Stimulated activated CD4-positive, alpha-beta T cell treated with anti-CD3 and anti-CD28 coated beads, Interleukin-1b, Interleukin-23, amount 100 ng/mL, for 1 hour (primary cell): ENCODE measurements around the gene EYS.
"Not testable (repeated sequence)": the region's sequence is repeated elsewhere in the genome, so short reads cannot be mapped to it uniquely, and the experiment has no call there.

Experiments used
- DNase-seq, 2 donors: peaks; one replicate each; pipeline ENCODE4 v3.0.0-alpha.2; 2020; ENCODE audit warnings: low read depth in 2 of 2

The EYS gene

DNA sequence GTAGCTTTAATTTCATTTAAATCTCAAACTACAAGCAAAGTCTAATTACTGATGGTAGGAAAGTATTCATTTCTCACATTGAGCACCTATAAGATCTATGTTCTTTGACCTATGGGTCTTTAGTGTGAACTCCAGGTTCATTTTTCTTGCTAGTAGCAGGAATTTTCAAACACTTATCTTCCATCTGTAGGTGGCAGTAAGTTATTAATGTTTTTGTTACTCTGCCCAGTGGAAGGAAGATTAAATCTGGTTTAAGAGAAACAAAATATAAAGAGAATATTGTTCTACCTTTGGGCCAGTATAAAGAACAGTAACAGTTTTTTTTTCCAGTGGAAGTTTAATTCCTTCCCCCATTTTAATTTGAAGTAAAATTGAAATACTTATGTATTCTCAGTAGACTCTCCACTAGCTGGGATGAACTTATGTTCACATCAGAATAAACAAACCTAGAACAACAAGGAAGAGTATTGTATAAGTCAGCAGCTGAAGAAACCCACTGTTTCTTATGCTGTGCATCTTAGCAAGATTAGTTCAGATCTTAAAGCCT, 1743.2 kb downstream of the EYS start:
- no peak for DNase-seq

DNA sequence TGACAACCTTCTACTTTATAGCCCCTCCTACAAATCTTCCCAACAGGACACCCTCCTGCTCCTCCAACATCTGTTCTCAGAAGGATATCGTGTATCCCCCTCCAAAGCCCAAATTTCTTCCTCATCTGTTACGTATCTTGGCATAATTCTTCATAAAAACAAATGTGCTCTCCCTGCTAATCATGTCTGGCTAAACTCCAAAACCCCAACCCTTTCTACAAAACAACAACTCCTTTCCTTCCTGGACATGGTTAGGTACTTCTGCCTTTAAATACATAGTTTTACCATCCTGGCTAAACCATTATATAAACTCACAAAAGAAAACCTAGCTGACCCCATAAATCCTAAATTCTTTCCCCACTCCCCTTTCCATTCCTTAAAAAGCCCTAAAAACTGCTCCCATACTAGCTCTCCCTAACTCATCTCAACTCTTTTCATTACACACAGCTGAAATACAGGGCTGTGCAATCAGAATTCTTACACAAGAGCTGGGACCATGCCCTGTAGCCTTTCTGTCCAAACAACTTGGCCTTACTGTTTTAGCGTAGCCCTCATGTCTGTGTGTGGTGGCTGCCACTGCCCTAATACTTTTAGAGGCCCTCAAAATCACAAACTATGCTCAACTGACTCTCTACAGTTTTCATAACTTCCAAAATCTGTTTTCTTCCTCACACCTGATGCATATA, 1753.5 kb downstream of the EYS start:
- DNase-seq, result not testable (repeated sequence)

DNA sequence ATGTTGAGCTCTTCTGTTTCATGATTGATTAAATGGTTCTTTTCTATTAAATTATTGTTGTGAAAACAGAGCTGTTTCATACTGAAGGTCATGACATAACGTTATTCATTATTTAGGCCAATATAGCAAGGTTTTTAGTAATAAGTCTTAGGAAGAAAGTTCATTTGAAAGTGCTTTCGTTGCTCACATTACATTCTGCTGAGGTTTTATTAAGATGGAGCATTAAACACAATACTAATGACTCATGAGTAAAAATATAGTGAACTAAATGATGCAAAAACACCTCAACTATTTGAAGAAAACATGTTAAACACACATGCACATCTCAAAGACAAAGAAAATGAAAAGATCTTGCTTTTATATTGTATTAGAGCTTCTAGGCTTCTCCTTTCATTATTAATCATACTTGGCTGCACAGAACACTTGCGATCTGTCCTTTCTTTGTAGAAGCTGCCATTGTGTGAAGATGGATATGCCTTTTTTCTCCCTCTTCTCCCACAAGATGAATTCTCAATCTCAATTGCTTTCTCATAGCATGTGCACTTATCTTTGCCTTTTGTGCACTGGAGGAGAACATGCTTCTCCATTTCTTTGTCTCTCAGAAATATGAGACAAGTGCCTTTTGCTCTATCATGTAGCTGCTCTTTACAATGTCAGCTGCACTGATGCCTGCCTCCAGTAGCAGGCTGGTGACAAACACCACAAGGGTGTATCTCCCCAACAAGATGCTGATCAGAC, 1759.1 kb downstream of the EYS start:
- DNase-seq, result no peak

DNA sequence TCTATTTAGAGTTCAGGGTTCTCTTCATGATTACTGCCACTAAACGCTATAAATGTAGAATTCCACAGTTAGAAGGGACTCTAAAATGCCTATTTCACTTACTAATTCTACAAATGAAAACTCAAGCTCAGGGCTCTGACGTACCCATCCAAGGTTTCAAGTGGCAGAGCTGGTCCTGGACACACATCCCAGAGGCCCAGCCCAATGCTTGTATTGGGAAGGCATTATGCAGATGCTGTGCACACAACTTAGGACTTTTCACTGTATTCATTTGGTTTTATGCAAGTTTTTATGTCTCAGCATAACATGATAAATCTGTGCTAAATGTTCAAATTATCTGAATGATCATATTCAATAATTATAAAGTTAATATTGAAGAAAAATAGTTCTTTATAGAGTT, 1761.0 kb downstream of the EYS start:
- no peak for DNase-seq

DNA sequence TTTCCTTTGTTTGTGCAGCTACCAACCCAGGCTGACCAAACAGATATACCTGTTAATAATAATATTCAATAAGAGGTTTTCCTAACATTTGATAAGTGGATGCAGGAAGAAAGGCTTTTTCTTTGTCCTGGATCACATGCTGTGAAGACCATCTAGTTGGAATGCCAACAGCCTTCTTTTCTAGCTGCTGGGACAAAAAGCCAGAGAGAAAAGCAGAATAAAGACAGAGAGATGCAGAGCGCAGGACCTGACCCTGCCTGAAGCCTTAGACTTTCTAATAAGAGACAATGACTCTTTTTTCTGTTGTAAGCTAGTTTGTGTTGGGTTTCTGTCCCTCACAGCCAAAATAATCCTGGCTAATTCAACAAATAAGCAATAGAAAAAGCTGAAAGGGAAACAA, 1763.2 kb downstream of the EYS start:
- DNase-seq, result no peak

DNA sequence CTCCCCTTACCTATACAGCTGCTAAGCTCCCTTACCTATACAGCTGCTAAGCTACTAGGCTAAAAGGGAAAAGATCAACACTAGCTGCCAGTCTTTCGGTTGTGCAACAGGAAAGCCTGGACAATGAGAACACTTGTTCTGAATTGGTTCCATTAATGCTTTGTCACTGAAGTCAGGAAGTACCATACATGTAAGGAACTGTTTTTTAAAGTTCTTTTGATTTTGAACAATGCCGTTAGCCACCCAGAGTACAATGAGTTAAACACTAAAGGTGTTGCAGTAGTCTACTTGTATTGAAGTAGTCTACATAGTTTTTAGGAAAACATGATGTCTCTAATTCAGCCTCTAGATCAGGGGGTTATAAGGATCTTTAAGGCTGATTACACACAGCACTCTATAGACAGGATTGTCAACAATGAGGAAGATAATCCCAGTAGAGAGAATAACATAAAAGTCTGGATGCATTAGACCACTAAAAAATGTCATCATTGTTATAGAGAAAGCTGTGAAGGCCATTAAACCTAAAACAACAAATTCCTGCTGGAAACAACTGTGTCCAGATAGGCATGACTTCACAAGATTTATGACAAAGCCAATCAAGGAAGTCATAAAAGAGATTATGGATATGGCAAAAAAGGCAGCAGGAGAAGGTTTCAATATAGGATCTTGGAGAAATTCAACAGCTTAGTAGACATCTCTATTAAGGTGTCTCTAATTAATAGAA, 1765.1 kb downstream of the EYS start:
- DNase-seq, result no peak

DNA sequence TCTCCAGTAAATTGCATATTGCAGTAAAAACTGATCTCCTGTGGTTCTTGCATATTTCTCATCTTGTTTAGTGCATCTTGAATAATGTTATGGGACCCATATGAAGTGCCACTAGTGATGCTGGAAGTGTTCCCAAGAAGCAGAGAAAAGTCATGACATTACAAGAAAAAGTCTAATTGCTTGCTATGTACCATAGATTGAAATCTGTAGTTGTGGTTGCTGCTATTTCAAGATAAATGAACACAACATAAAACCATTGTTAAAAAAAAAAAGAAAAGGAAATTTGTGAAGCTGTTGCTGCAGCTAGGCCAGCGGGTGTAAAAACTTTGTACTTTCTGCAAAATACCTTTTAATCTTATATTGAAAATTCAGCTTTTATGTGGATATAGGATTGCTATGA, 1767.0 kb downstream of the EYS start:
- DNase-seq, result no peak

DNA sequence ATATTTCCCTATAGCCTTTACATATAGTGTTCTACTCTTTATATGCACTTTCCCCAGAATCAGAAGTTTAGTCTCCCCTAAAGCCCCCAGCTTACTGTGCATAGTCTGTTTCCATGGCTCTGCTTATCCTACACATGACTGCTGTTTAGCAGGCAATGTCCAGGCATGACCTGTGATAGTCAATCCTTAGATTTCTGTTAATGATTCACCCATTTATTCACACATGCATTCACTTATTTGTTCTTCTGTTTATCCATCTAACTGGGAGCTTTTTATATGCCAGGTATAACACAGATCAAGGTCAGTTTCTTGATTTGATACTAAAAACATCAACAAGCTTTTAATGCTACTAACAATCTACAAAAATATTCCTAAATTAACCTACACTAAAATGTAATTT, 1770.6 kb downstream of the EYS start:
- no peak for DNase-seq

DNA sequence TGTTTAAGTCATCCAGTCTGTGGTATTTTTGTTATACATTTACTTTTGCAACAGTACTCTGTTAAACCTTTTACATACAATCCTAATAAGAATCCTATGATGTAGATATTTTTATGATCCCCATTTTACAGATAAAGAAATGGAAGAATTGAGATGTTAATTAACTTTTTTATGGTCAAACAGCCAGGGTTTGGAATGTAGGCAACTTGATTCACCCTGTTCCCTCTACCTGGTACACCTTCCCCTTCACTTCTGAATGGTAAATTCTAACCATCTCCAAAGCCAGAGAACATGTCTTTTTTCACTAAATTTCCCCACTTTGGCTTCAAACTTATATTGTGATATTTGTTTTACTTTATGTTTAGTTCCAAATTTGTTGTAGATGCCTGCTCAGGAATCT, 1771.3 kb downstream of the EYS start:
- DNase-seq, result no peak

DNA sequence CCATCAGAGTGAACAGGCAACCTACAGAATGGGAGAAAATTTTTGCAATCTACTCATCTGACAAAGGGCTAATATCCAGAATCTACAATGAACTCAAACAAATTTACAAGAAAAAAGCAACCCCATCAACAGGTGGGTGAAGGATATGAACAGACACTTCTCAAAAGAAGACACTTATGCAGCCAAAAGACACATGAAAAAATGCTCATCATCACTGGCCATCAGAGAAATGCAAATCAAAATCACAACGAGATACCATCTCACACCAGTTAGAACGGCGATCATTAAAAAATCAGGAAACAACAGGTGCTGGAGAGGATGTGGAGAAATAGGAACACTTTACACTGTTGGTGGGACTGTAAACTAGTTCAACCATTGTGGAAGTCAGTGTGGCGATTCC, 1773.1 kb downstream of the EYS start:
- DNase-seq, result not testable (repeated sequence)

DNA sequence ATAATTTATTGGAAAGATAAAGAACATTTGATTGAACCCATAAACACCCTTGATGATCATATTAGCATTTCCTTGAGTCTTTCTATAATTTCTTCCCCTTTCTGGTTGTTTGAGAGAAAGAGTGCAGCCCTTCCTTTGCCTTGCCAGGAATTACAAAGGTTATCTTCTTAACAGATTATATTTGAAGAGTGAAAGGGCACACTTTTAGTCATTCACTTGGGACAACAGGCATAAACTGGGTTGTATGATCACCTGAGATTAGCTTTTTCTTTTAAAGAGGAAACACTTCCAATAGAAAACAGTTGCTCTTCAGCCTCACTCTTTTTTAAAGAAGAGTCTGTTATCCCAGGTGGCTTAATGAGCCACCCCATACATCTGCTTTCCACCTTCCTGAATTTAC, 1776.2 kb downstream of the EYS start:
- no peak for DNase-seq

DNA sequence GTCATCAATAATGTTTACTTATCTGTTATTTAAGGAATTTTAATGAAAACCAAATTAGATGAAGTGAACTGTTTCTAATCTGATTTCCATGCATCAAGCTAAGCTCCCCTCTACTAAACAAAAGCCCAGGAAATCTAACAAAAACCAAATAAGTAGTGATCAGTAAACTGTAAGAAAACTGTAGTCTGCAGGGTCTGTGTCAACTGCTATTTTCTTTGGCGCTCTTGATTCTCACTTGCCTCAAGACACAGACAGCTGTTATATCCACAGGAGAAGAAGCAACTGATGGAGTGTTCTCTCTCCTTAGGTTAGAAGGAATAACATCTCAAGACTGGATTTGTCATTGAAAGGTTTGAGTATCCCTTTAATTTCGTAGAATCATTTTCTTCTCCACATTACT, 1777.9 kb downstream of the EYS start:
- no peak for DNase-seq

DNA sequence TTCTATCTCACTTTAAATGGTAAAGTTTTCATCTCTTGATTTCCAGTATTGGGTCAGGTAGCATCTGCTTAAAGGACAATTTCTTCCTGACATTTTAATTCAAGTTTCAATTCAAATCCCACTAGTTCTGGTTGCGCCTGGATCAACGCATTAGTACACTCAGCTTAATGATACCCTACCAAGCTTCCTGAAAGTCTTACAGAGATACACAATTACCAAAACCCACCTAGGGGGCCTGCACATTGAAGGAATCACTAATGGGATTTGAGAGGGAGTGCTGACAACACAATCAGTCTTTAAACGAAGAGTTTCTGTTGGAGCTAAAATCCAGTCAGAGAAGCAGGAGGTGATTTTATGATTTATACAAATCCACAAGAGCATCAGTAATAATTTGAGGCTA, 1778.4 kb downstream of the EYS start:
- no peak for DNase-seq

DNA sequence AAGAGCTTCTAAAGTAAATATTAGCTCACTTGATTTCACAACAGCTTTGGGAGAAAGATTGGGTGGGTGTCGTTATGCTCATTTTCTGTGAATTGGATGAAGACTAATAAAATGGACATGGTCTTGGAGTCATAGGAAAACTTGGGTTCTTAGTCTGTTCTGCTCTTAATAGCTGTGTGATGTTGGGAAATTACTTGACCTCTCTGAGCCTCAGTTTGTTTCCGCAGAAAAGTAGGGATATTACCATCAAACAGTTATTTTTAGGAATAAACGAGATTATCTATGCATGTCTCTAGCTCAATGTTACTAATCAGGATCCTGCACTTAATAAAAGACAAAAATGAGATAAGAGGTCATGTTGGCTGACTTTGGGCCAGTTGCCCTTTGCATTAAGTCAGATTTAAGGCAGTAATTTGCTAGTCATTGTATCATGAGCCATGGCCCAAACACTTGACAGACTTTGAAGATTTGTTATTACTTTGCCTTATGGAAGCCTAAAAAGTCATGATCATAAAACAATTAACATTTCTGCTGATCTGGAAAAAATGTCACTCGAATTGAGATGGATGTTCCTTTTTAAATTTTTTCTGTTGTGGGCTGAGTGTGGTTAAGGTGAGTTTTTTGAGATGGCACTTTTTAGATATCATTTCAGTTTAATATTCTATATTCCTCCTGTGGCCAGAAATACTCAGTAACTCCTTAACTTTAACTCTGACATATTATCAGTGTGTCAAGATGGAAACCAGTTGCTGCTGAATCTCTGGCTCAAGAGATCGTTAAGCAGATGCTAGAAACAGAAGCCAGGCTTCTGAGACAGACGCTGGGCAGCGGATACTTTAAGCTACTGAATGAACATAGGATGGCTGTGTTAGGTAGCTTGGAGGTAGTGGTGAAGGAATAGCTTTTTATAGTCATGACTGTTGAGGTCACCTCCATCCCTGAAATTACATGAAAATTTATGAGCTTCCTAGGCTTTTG, 1779.8 kb downstream of the EYS start:
- DNase-seq, result no peak

DNA sequence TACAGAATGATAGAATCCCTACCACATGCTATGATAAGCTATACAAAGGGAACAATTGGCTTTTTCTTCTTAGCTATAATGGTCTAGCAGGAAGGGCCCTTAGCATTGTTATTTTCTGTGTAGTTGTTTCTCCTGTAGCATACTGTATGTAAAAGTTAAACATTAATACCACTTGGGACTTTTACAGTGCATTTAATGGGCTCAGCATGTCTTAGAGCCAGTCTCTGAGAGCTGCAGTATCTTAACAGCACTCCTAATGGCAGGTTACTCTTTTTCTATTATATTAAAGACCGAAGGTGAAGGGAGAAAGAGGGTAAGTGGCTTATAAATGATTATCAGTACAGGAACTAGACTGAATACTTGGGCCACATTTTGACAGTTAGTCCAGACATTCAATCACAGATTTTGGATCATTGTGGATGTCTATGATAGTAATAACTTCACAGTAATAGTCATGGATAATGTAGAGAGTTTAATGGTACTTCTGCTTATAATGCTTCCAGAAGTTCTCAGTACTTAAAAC, 1780.7 kb downstream of the EYS start:
- DNase-seq, result no peak

DNA sequence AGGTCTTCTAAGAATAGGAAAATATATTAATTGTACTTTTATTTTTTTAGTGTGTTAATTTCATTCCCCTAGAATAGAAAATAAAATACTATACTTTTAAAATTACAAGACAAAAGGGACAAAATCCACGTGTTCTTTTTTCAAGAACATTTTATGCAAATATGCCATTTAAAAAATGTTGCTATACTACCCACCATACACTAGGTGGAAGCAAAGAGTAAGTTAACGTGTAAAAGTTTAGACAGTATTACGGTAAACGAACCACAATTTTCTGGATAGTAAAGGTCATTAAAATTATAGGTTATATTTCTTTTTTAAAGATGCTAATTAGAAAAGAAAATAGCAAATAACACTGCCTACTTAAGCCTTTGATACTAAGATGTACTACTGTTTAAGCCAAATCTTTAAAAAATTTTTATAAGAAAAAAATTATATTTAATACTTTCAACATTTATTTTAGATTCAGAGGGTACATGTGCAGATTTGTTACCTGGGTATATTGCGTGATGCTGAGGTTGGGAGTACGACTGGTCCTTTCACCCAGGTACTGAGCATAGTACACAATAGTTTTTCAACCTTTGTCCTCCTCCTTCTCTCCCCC, 1783.8 kb downstream of the EYS start:
- no peak for DNase-seq

DNA sequence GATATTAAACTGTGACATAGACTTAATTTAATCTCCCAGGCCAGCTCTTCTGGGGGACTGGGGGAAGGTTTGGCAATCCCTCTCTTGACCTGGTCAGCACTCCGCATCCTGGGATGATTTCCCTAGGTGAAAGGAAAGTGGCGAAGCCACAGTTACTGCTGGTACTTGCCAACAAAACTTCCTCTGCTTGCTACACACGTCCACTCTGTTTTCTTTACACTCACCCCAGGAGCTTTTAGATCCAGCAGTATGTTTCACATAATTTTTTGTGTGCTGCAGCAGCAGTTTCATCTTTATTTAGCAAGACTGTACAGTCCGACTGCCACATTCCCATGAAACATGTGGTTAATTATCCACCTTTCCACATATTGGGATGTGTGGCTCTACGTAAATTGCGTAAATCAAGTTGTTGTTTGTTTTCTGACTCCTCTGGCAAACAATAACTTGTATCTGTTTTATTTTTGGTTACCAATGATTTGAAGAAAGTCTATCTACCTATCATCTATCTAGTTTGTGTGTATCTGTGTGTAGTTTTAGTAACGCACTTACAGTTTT, 1787.4 kb downstream of the EYS start:
- no peak for DNase-seq

DNA sequence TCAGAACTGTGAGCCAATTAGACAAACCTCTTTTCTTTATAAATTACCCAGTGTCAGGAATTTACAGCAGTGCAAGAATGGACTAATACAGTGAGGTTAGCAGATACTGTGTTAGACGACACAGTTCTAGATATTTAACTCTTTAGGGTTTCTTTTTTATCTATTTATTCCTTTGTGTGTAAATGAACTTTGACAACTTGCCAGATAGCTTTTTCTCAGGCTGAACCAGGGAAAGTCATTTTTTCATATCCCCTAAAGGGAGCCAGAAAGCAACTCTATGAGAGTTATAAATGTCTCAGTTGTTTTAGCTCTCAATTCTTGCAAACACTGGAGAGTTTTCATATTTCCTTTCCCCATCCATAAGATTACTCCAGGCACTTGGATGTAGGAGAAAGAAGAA, 1794.1 kb downstream of the EYS start:
- DNase-seq, result no peak

DNA sequence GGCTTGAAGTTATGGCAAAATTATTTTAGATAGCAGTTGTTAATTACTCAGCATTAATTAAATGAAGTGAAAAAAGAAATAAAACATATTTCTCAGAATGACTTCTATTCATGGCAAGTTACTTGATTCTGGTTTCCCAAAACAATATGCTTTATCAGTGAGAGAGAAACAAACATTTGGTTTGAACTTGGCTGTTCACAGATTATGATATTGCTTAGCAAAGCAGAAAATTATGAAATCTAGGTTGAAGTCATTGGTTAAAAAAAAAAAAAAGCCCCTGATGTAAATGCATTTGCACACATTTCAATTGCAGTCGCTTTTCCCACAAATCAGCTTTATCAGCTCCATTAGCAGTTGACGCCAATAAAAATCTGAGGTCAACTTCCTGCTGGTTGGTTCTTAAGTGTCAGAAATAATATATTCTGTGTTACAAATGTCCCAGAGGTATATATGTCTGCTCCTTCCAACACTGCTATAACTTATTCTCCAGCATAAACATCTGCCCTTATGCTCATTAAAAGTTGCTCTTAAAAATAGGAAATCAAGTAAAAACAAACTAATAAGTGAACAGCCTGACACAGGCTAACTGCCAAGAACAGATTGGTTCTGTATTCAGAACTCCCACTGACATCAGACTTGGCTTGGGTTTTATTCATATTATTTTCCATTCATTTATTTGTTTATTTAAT, 1796.0 kb downstream of the EYS start:
- no peak for DNase-seq
